ENCODE measurements around the gene GOLIM4.

- TF ChIP-seq CTCF (IDR thresholded peaks at IDR 0.05) (no peak), POLR2A (IDR thresholded peaks at IDR 0.05) (no peak)
Measured at GRCh38 chr3:168026764-168027163, 69.0 kb downstream of the GOLIM4 start.
